Upper lobe of left lung (tissue), 4 donors: ENCODE results near the gene EBF4.

Experiments
- CTCF ChIP-seq, 6 experiments: fragments of 450-650 bp in 4 of 6; fragments of 200-600 bp in 2 of 6; sonication (generic) in 2 of 6; IDR thresholded peaks; one replicate each; pipeline ENCODE4 v1.5.1; 2016 to 2019; ENCODE audit warnings: antibody characterized with exemption in 6 of 6
- POLR2A ChIP-seq, 4 donors: fragments of 450-650 bp; IDR thresholded peaks; one replicate each; pipeline ENCODE4 v1.5.1; 2016 to 2017; ENCODE audit warnings: antibody characterized with exemption in 4 of 4, mild to moderate bottlenecking in 2 of 4
- POLR2AphosphoS5 ChIP-seq, 2 donors: sonication (generic); formaldehyde crosslinking; IDR thresholded peaks; one replicate each; pipeline ENCODE4 v1.5.1; 2017; ENCODE audit warnings: antibody characterized with exemption in 2 of 2

GRCh38 chr20:2749343-2749950 is 56.9 kb downstream of the EBF4 start:
- TF ChIP-seq POLR2A (IDR thresholded peaks at IDR 0.05) (no peak), CTCF (IDR thresholded peaks at IDR 0.05) (no peak), POLR2AphosphoS5 (IDR thresholded peaks at IDR 0.05) (no peak)
